Choroid plexus epithelial cell (primary cell): Measurements from ENCODE around the gene SLC6A12.

Experiments
- DNase-seq: peaks from one replicate; pipeline ENCODE4 v3.0.0-alpha.2; 2010; ENCODE audit warnings: low read depth
- H3K4me3 ChIP-seq: 2 replicates; pipeline ENCODE4 v1.5.1; 2011; ENCODE audit warnings: low read depth, mild to moderate bottlenecking, control low read depth, low read length, moderate library complexity
- CTCF ChIP-seq: conservative IDR thresholded peaks from 2 replicates; pipeline ENCODE4 v1.5.1; 2011; ENCODE audit warnings: low read depth, mild to moderate bottlenecking, control low read depth, inconsistent platforms, low read length, moderate library complexity

SLC6A12 gene

GRCh38 chr12:157644-158043 lies 56.3 kb downstream of the SLC6A12 start:
- H3K4me3 ChIP-seq: no peak overlapping the region
- no peak for TF ChIP-seq CTCF
- no peak for DNase-seq

- TF ChIP-seq CTCF: no peak
- no peak for DNase-seq
- no peak overlapping the region for H3K4me3 ChIP-seq
Measured at GRCh38 chr12:156945-157344, 57.0 kb downstream of the SLC6A12 start.

- DNase-seq: no peak
- no peak for TF ChIP-seq CTCF
- no peak overlapping the region for H3K4me3 ChIP-seq
Measured at GRCh38 chr12:155646-156045, 58.3 kb downstream of the SLC6A12 start.

- TF ChIP-seq CTCF: no peak
- no peak overlapping the region for H3K4me3 ChIP-seq
- DNase-seq: no peak
Measured at GRCh38 chr12:155006-155405, 59.0 kb downstream of the SLC6A12 start.

GRCh38 chr12:154058-154457 lies 59.9 kb downstream of the SLC6A12 start:
- no peak for TF ChIP-seq CTCF
- no peak overlapping the region for H3K4me3 ChIP-seq
- no peak for DNase-seq

- DNase-seq: peak; percentile 67
- peak; percentile 90 for TF ChIP-seq CTCF
- H3K4me3 ChIP-seq: no peak overlapping the region
Measured at GRCh38 chr12:153080-153746, 60.7 kb downstream of the SLC6A12 start.

GRCh38 chr12:152440-152839 lies 61.5 kb downstream of the SLC6A12 start:
- peak; percentile 70 for DNase-seq
- H3K4me3 ChIP-seq: no peak overlapping the region
- no peak for TF ChIP-seq CTCF
